ENCODE measurements around the gene RGL4.

The RGL4 gene

DNA sequence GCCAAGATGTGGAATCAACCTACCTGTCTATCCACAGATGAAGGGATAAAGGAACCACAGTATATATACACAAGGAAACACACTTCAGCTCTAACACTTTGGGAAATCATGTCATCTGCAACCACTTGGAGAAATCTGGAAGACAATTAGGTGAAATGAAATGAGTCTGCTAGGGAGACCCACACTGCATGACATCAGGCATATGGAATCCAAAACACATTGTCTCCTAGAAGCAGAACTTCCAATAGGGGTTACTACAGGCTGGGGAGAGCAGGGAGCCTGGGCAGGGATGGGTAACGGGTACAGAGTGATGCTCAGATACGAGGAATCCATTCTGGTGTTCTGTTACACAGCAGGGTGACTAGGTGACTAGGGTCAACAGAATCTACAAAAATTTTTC, 18.3 kb downstream of the RGL4 start:
- H3K27ac ChIP-seq = no peak overlapping the region
- TF ChIP-seq, protein P1, sequence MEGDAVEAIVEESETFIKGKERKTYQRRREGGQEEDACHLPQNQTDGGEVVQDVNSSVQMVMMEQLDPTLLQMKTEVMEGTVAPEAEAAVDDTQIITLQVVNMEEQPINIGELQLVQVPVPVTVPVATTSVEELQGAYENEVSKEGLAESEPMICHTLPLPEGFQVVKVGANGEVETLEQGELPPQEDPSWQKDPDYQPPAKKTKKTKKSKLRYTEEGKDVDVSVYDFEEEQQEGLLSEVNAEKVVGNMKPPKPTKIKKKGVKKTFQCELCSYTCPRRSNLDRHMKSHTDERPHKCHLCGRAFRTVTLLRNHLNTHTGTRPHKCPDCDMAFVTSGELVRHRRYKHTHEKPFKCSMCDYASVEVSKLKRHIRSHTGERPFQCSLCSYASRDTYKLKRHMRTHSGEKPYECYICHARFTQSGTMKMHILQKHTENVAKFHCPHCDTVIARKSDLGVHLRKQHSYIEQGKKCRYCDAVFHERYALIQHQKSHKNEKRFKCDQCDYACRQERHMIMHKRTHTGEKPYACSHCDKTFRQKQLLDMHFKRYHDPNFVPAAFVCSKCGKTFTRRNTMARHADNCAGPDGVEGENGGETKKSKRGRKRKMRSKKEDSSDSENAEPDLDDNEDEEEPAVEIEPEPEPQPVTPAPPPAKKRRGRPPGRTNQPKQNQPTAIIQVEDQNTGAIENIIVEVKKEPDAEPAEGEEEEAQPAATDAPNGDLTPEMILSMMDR (conservative IDR thresholded peaks at IDR 0.05) = no peak

DNA sequence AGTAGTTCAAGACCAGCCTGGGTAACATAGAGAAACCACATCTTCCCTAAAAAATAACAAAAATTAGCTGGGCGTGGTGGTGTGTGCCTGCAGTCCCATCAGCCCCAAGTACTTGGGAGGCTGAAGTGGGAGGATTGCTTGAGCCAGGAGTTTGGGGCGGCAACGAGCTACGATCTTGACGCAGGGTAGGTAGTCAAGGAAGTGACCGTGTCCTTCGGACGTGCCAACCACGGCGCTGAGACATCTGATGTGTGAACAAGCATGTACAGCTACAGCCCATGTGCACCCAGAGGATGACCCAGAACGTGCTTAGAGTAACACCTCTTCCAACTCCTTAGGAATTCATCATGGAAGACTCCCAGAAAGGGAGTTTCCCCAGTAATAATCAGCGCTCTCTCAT, 21.4 kb downstream of the RGL4 start:
- H3K27ac ChIP-seq = no peak overlapping the region
- TF ChIP-seq, protein P1 (conservative IDR thresholded peaks at IDR 0.05) = no peak

DNA sequence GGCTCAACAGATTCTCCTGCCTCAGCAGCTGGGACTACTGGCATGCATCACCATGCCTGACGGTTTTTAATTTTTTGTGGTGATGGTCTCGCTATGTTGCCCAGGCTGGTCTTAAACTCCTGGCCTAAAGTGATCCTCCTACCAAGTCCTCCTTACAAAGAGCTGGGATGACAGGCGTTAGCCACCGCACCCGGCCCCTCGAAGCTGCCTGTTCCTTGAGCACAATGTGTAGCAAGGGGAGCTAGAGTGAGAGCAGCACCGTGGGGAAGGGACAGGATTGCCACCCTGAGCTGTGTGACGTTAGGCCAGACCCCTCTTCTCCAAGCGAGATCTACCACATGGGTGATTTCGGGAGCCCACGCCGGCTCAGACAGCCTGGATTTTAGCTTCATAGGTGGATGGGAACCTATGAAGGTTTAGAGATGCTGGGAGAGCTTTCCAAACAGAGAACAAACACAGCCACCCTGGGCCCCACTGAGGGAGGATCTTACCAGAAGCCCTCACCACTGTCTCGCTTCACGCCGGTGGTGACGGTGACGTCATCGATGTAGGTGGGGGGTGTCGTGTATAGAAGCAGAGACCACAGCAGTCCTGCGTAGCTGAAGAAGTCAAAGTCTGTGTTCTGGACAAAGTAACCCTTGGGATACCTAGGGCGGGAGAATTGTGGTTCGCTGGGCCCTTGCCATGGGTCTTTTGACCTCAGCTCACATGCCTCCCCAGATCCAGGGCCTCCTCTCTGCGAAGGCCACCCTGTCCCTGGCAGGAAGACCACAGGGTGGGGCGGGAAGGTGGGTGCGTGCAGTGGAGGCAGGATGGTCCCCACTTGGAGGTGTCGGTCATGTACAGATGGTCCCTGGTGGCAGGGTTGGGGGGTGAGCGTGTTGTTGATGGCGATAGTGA, 23.1 kb downstream of the RGL4 start:
- no peak overlapping the region for H3K27ac ChIP-seq
- TF ChIP-seq, protein P1 (conservative IDR thresholded peaks at IDR 0.05) = no peak

DNA sequence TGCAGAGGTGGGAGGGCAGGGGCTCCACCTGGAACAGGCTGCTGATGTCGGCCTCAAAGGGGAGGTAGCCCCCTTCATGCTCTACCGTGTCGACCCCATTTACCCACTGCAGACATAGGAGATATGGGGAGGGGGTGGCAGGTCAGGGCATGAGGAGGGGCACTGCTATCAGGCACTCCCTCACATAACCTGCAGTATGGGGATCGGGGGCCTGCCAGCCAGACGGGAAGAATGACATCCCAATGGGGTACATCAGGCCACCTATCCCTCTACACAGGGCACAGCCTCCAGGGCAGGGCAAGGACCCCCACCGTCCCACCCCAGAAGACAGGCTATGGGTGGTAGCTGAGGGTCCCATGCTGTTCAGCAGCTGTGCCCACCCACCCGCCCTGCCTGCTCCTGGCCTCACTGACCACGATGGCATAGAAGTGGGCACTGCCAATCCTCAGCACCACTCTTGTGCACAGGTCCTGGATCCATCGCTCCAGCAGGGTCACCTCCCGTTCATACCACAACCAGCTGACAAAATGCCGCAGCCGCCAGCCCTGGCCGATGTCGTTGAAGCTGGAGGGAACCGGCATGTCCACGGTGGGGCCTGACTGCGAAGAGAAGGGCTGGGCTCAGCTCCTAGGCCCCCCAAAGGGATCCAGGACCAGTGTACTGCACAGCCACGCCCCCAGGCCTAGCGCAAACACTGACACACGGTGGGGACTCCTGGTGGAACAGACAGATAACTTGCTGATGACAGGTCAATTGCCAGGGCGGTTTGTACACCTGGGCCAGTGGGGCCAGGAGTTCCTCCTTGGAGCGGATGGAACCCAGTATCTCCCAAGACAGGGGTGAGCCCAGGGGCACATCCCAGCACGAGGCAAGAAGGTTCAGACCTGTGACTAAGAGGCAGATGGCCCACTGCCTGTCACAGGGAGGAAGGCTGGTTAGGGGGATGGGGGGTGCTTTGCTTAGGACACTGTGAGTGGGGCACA, 24.1 kb downstream of the RGL4 start:
- TF ChIP-seq, protein P1 (conservative IDR thresholded peaks at IDR 0.05) = no peak
- H3K27ac ChIP-seq = no peak overlapping the region

DNA sequence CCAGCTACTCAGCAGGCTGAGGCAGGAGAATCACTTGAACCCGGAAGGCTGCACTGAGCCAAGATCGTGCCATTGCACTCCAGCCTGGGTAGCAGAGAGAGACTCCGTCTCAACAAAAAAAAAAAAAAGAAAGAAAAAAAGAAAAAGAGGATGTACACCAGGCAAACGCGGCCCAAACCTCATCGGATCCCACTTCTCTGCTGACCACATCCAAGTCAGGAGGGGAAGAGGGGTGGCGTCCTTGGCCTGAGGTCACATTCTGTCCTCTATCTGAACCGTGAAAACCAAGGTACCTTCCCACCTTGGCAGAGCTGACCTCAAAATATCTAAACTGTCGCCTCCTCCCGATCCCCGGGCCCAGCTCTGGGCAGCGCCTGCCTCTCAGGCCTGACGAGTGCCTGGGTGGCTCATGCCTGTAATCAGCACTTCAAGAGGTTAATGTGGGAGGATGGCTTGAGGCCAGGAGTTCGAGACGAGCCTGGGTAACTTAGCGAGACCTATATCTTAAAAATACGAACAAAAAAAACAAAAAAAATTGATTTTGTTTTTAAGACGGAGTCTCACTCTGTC, 25.1 kb downstream of the RGL4 start:
- TF ChIP-seq, protein P1 (conservative IDR thresholded peaks at IDR 0.05) = no peak
- peak overlapping the region; percentile 77; the same call in 1 of the 2 replicates for H3K27ac ChIP-seq

DNA sequence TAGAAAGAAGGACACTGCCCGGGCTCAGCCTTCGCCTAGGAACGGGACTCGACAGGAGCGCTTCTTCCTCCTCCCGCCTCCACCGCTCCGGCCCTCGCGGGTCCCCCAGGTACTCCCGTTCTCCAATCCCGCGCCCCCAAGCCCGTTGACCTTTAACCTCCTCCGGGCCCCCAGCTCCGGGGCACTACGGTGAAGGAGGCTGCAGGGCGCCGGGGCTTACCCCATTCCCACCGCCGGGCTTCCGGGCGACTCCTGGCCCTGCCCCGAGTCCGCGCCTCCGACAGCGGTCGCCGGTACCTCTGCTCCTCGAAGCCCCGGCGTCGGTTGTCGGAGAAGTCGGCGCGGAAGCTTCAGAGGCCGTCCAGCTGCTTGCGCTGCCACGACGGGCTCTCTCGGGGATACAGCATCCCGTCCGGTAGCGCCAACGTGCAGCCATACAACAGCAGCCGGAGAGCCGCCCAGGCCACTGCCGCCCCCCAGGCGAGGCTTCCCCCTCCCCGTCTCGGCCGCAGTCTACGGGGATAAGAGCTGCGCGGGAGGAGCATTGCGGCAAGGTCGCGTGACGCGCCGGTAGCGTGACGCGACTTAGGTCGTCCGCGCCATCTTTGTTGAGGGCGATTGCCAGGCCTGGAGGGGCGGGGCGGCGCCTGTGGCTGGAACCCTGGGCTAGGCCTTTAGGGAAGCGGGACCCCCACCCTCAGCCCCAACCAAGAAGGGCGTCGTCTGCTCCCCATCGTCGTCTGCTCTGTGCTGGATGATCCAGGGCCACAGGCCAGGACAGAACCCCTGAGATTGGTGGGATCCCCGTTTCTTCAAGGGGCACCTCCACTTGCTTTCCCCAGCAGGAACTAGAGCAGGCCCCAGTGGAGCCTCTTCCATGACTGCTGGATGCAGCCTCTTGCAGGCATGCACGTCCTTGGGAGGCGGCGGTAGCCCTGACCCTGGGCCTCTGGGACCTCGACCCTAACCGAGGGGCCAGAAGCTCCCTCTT, 26.3 kb downstream of the RGL4 start:
- TF ChIP-seq, protein P1 (conservative IDR thresholded peaks at IDR 0.05) = no peak
- H3K27ac ChIP-seq = peak overlapping the region; percentile 77
